ENCODE measurements around the gene TMEM229B.
A peak's percentile ranks its signal among the peaks of the same experiment; 100 is the strongest.

Gene TMEM229B

GRCh38 chr14:67487937-67488893 lies at the start of gene TMEM229B:
TMEM229B (minus strand) TSS chr14:67488721; CDS start chr14:67473923, 14,798 bp downstream.
- no peak for DNase-seq

GRCh38 chr14:67537736-67538135 lies 49.2 kb upstream of the TMEM229B start:
- DNase-seq = no peak

GRCh38 chr14:67536087-67536486 lies 47.6 kb upstream of the TMEM229B start:
- DNase-seq = no peak

GRCh38 chr14:67533754-67534085 lies 45.2 kb upstream of the TMEM229B start:
- DNase-seq = no peak

- DNase-seq = peak; percentile 24
Measured at GRCh38 chr14:67532998-67533753, 44.7 kb upstream of the TMEM229B start, which contains the start of gene PLEKHH1. PLEKHH1 (plus strand) TSS chr14:67533290; CDS start chr14:67541868, 8,578 bp downstream.

- no peak for DNase-seq
Measured at GRCh38 chr14:67532606-67532997, 44.1 kb upstream of the TMEM229B start.

- no peak for DNase-seq
Measured at GRCh38 chr14:67529947-67530935, 41.7 kb upstream of the TMEM229B start.

GRCh38 chr14:67528276-67528675 lies 39.8 kb upstream of the TMEM229B start:
- DNase-seq = no peak

GRCh38 chr14:67527756-67528155 lies 39.2 kb upstream of the TMEM229B start:
- no peak for DNase-seq

- DNase-seq = peak; percentile 27
Measured at GRCh38 chr14:67526676-67527459, 38.3 kb upstream of the TMEM229B start.

GRCh38 chr14:67526181-67526580 lies 37.7 kb upstream of the TMEM229B start:
- no peak for DNase-seq

- DNase-seq = no peak
Measured at GRCh38 chr14:67525389-67525788, 36.9 kb upstream of the TMEM229B start.

GRCh38 chr14:67524634-67524963 lies 36.1 kb upstream of the TMEM229B start:
- no peak for DNase-seq

- no peak for DNase-seq
Measured at GRCh38 chr14:67523764-67524633, 35.5 kb upstream of the TMEM229B start.

- DNase-seq = no peak
Measured at GRCh38 chr14:67522270-67522669, 33.7 kb upstream of the TMEM229B start.

- DNase-seq = no peak
Measured at GRCh38 chr14:67520482-67520881, 32.0 kb upstream of the TMEM229B start.

- no peak for DNase-seq
Measured at GRCh38 chr14:67519406-67519805, 30.9 kb upstream of the TMEM229B start.

- DNase-seq = no peak
Measured at GRCh38 chr14:67517083-67517482, 28.6 kb upstream of the TMEM229B start.

- DNase-seq = no peak
Measured at GRCh38 chr14:67516676-67517075, 28.2 kb upstream of the TMEM229B start.

GRCh38 chr14:67515386-67516079 lies 27.0 kb upstream of the TMEM229B start:
- DNase-seq = no peak
